Caco-2 (cell line): ENCODE results near the gene ADAMTS10. TPM values are rescaled to one million over a fixed set of nuclear protein-coding genes. Genes with fewer than 3 reads are reported as not detected.
"Not testable (repeated sequence)": the region's sequence is repeated elsewhere in the genome, so short reads cannot be mapped to it uniquely, and the experiment has no call there.

Source experiments
- BruUV-seq: library from RNA; stranded (reverse); fragments of 400-500 nt; replicated peaks from 2 replicates; lab custom pipeline; 2021; lab: Mats Ljungman, UMichigan
- CTCF ChIA-PET: fragments of 300-600 bp; sonication (Branson Sonifier 250); formaldehyde crosslinking; loops from one replicate; lab custom pipeline; 2022; ENCODE audit warnings: antibody characterized with exemption; lab: Charles Lee
- POLR2A ChIA-PET: fragments of 300-600 bp; sonication (Branson Sonifier 250); formaldehyde crosslinking; loops from one replicate; lab custom pipeline; 2022; ENCODE audit warnings: antibody characterized with exemption; lab: Charles Lee
- DNase-seq, 2 experiments: peaks; one replicate each; pipeline versions ENCODE4 v3.0.0 to v3.0.0-alpha.2; 2020 to 2022
- H3K27me3 ChIP-seq: replicated peaks from 2 replicates; pipeline ENCODE4 v1.6.0; 2011; ENCODE audit warnings: low read length; ENCODE audit not compliant: control insufficient read depth, insufficient read depth
- H3K36me3 ChIP-seq: 2 replicates; pipeline ENCODE4 v1.5.1; 2011; ENCODE audit warnings: low read length; ENCODE audit not compliant: control insufficient read depth, insufficient read depth
- H3K4me1 ChIP-seq: fragments of 250-450 bp; sonication (Bioruptor Pico); 2 replicates; pipeline ENCODE4 v1.5.1; 2020; ENCODE audit warnings: mild to moderate bottlenecking
- H3K4me3 ChIP-seq: 2 replicates; pipeline ENCODE4 v1.5.1; 2011; ENCODE audit warnings: low read depth, mild to moderate bottlenecking, control low read depth, low read length
- H3K9me3 ChIP-seq: fragments of 250-450 bp; sonication (Bioruptor Pico); 2 replicates; pipeline ENCODE4 v1.5.1; 2020; ENCODE audit warnings: mild to moderate bottlenecking, moderate library complexity
- H3K27ac Mint-ChIP-seq: one replicate; pipeline ENCODE4 v1.8.0; 2022; ENCODE audit warnings: mixed read lengths; ENCODE audit not compliant: unreplicated experiment
- H3K27me3 Mint-ChIP-seq: one replicate; pipeline ENCODE4 v1.8.0; 2022; ENCODE audit warnings: mixed read lengths; ENCODE audit not compliant: insufficient read depth, unreplicated experiment
- H3K36me3 Mint-ChIP-seq: one replicate; pipeline ENCODE4 v1.8.0; 2022; ENCODE audit warnings: mild to moderate bottlenecking, mixed read lengths; ENCODE audit not compliant: insufficient read depth, unreplicated experiment
- H3K4me1 Mint-ChIP-seq: one replicate; pipeline ENCODE4 v1.8.0; 2022; ENCODE audit warnings: low read depth, mixed read lengths; ENCODE audit not compliant: unreplicated experiment
- H3K4me3 Mint-ChIP-seq: one replicate; pipeline ENCODE4 v1.8.0; 2022; ENCODE audit warnings: mild to moderate bottlenecking, moderate library complexity, mixed read lengths; ENCODE audit not compliant: unreplicated experiment
- H3K9me3 Mint-ChIP-seq: one replicate; pipeline ENCODE4 v1.8.0; 2022; ENCODE audit warnings: mixed read lengths; ENCODE audit not compliant: unreplicated experiment
- CTCF ChIP-seq, 2 experiments: fragments of 200-600 bp in 1 of 2; IDR thresholded peaks; 1 replicate in 1 of 2; 2 replicates in 1 of 2; pipeline versions ENCODE4 v1.5.1 to v1.8.0; 2011 to 2022; ENCODE audit warnings: antibody characterized with exemption in 1 of 2, control low read depth in 1 of 2, inconsistent platforms in 1 of 2, low read depth in 1 of 2, low read length in 1 of 2, mild to moderate bottlenecking in 1 of 2, moderate library complexity in 1 of 2; ENCODE audit not compliant: insufficient read depth in 1 of 2, severe bottlenecking in 1 of 2, unreplicated experiment in 1 of 2
- intact Hi-C: fragments of 100-400 bp; cut with micrococcal nuclease; formaldehyde crosslinking; loops from one replicate; pipeline ENCODE4 v1.10.0; 2022; ENCODE audit not compliant: unreplicated experiment
- total RNA-seq: library from RNA; stranded (reverse); gene quantifications from 2 replicates; pipeline ENCODE4 v1.2.3, GENCODE V29; 2022

Gene ADAMTS10
- total RNA-seq, 1 experiment from 2014 or later, result 0.77 TPM

- Mint-ChIP-seq H3K36me3 (peaks cover 6% of the 10 kb centered on the region), H3K27ac (no peak overlapping the region), H3K4me1 (peaks cover 7% of the 10 kb centered on the region), H3K4me3 (no peak overlapping the region), H3K27me3 (no peaks in the 10 kb centered on the region), H3K9me3 (no peaks in the 10 kb centered on the region)
- DNase-seq, result no peak
- intact Hi-C loops, result no loop called here
- POLR2A ChIA-PET, result no interaction called here
- Histone ChIP-seq H3K36me3 (no peaks in the 10 kb centered on the region), H3K4me3 (no peak overlapping the region), H3K27me3 (no peaks in the 10 kb centered on the region), H3K4me1 (no peaks in the 10 kb centered on the region), H3K9me3 (no peaks in the 10 kb centered on the region)
- CTCF ChIA-PET, result no interaction called here
- TF ChIP-seq CTCF (IDR thresholded peaks at IDR 0.05; ENCODE audit: insufficient read depth in 1 of 2, low read depth in 1 of 2, low read length in 1 of 2, severe bottlenecking in 1 of 2, unreplicated experiment in 1 of 2), result no peak
- no TSS peak for BruUV-seq
Observed at GRCh38 chr19:8561075-8561764, 49.3 kb downstream of the ADAMTS10 start.

- no peak overlapping the region for H3K4me3 ChIP-seq
- no TSS peak for BruUV-seq
- ChIA-PET POLR2A (no interaction called here), CTCF (interaction anchor here (1.0 kb wide), 2 partner anchors 21 to 23 kb away, joined by 3 read pairs; no protein-coding TSS in a partner anchor)
- H3K27me3 ChIP-seq, result no peaks in the 10 kb centered on the region
- no peak for DNase-seq
- Mint-ChIP-seq H3K27ac (no peak overlapping the region), H3K27me3 (no peaks in the 10 kb centered on the region), H3K4me1 (peaks cover 7% of the 10 kb centered on the region), H3K36me3 (peaks cover 6% of the 10 kb centered on the region), H3K9me3 (no peaks in the 10 kb centered on the region), H3K4me3 (no peak overlapping the region)
- TF ChIP-seq CTCF (IDR thresholded peaks at IDR 0.05; ENCODE audit: insufficient read depth in 1 of 2, low read depth in 1 of 2, low read length in 1 of 2, severe bottlenecking in 1 of 2, unreplicated experiment in 1 of 2), result no peak
- no peaks in the 10 kb centered on the region for H3K36me3 ChIP-seq
- H3K9me3 ChIP-seq, result no peaks in the 10 kb centered on the region
- intact Hi-C loops, result no loop called here
- H3K4me1 ChIP-seq, result no peaks in the 10 kb centered on the region
Observed at GRCh38 chr19:8558325-8558724, 52.2 kb downstream of the ADAMTS10 start.

- Mint-ChIP-seq H3K4me1 (peaks cover 7% of the 10 kb centered on the region), H3K27ac (no peak overlapping the region), H3K4me3 (no peak overlapping the region), H3K36me3 (peaks cover 6% of the 10 kb centered on the region), H3K9me3 (no peaks in the 10 kb centered on the region), H3K27me3 (no peaks in the 10 kb centered on the region)
- DNase-seq, result no peak
- H3K9me3 ChIP-seq, result no peaks in the 10 kb centered on the region
- intact Hi-C loops, result no loop called here
- ChIA-PET CTCF (interaction anchor here (1.0 kb wide), 2 partner anchors 21 to 23 kb away, joined by 3 read pairs; no protein-coding TSS in a partner anchor), POLR2A (no interaction called here)
- no peak for TF ChIP-seq CTCF (IDR thresholded peaks at IDR 0.05; ENCODE audit: insufficient read depth in 1 of 2, low read depth in 1 of 2, low read length in 1 of 2, severe bottlenecking in 1 of 2, unreplicated experiment in 1 of 2)
- no peaks in the 10 kb centered on the region for H3K4me1 ChIP-seq
- H3K36me3 ChIP-seq, result no peaks in the 10 kb centered on the region
- BruUV-seq, result no TSS peak
- no peaks in the 10 kb centered on the region for H3K27me3 ChIP-seq
- H3K4me3 ChIP-seq, result no peak overlapping the region
Observed at GRCh38 chr19:8557642-8558238, 52.8 kb downstream of the ADAMTS10 start.

DNA sequence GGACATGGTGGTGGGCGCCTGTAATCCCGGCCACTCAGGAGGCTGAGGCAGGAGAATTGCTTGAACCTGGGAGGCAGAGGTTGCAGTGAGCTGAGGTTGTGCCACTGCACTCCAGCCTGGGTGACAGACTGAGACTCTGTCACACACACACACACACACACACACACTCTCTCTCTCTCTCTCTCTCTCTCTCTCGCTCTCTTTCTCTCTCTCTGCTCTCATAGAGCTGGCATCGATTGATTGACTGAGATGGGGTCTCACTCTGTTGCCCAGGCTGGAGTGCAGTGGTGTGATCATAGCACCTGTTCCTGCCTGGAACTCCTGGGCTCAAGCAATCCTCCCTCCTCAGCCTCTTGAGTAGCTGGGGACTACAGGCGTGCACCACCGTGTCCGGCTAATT lies 56.8 kb downstream of the ADAMTS10 start:
- DNase-seq, H3K27me3 ChIP-seq, H3K4me1 Mint-ChIP-seq, H3K36me3 ChIP-seq, H3K4me1 ChIP-seq, intact Hi-C loops, H3K9me3 ChIP-seq, H3K4me3 ChIP-seq, POLR2A ChIA-PET, BruUV-seq, H3K4me3 Mint-ChIP-seq, H3K27ac Mint-ChIP-seq, H3K27me3 Mint-ChIP-seq, H3K36me3 Mint-ChIP-seq, H3K9me3 Mint-ChIP-seq: not testable (repeated sequence)
- CTCF ChIA-PET, result interaction anchor here (0.6 kb wide), 1 partner anchor 40 kb away, joined by 5 read pairs; the partner anchor contains the start of gene ZNF414
